Neural progenitor cell (in vitro differentiated cells): ENCODE results near the gene GLCE. TPM values are rescaled to one million over a fixed set of nuclear protein-coding genes. Genes with fewer than 3 reads are reported as not detected.
A peak's percentile ranks its signal among the peaks of the same experiment; 100 is the strongest.

Experiments used
- DNase-seq: peaks from one replicate; pipeline ENCODE4 v3.0.0-alpha.2; 2016; ENCODE audit warnings: low spot score
- H2AFZ ChIP-seq: fragments of 200-600 bp; sonication (generic); replicated peaks from 2 replicates; pipeline ENCODE4 v1.6.1; 2016; ENCODE audit warnings: antibody characterized with exemption
- H3F3A ChIP-seq: fragments of 200-600 bp; sonication (generic); 2 replicates; pipeline ENCODE4 v1.6.1; 2016; ENCODE audit warnings: antibody characterized with exemption, low read depth
- H3K27ac ChIP-seq: fragments of 200-600 bp; sonication (generic); 2 replicates; pipeline ENCODE4 v1.5.1; 2016; ENCODE audit warnings: mild to moderate bottlenecking
- H3K27me3 ChIP-seq: fragments of 200-600 bp; sonication (generic); 2 replicates; pipeline ENCODE4 v1.6.1; 2016; ENCODE audit warnings: mild to moderate bottlenecking, moderate library complexity
- H3K36me3 ChIP-seq: fragments of 200-600 bp; sonication (generic); 2 replicates; pipeline ENCODE4 v1.5.1; 2016
- H3K4me1 ChIP-seq: fragments of 200-600 bp; sonication (generic); 2 replicates; pipeline ENCODE4 v1.6.1; 2016; ENCODE audit warnings: mixed run types
- H3K4me2 ChIP-seq: fragments of 200-600 bp; sonication (generic); 2 replicates; pipeline ENCODE4 v1.6.1; 2016
- H3K4me3 ChIP-seq: fragments of 200-600 bp; sonication (generic); 2 replicates; pipeline ENCODE4 v1.5.1; 2016
- H3K79me2 ChIP-seq: fragments of 200-600 bp; sonication (generic); 2 replicates; pipeline ENCODE4 v1.6.1; 2016; ENCODE audit warnings: low read depth
- H3K9ac ChIP-seq: fragments of 200-600 bp; sonication (generic); 2 replicates; pipeline ENCODE4 v1.6.1; 2016
- H3K9me3 ChIP-seq: fragments of 200-600 bp; sonication (generic); 2 replicates; pipeline ENCODE4 v1.5.1; 2016; ENCODE audit warnings: low read depth
- H4K20me1 ChIP-seq: fragments of 200-600 bp; sonication (generic); 2 replicates; pipeline ENCODE4 v1.6.1; 2016; ENCODE audit warnings: low read depth
- H3K27ac Mint-ChIP-seq: 3 replicates; pipeline ENCODE4 v1.8.0; 2021; ENCODE audit warnings: mixed read lengths
- H3K27me3 Mint-ChIP-seq: 2 replicates; pipeline ENCODE4 v1.8.0; 2022; ENCODE audit warnings: low read depth, mild to moderate bottlenecking, inconsistent platforms, moderate library complexity, mixed read lengths; ENCODE audit not compliant: insufficient read depth
- H3K36me3 Mint-ChIP-seq: 3 replicates; pipeline ENCODE4 v1.8.0; 2021; ENCODE audit warnings: mixed read lengths
- H3K4me1 Mint-ChIP-seq: 3 replicates; pipeline ENCODE4 v1.8.0; 2021; ENCODE audit warnings: mixed read lengths
- H3K4me3 Mint-ChIP-seq: 3 replicates; pipeline ENCODE4 v1.8.0; 2021; ENCODE audit warnings: mild to moderate bottlenecking, moderate library complexity, mixed read lengths
- H3K9me3 Mint-ChIP-seq: 3 replicates; pipeline ENCODE4 v1.8.0; 2020; ENCODE audit warnings: mixed read lengths
- EZH2 ChIP-seq: fragments of 200-600 bp; sonication (generic); IDR thresholded peaks from 2 replicates; pipeline ENCODE4 v1.6.1; 2017; ENCODE audit warnings: antibody characterized with exemption, mild to moderate bottlenecking, moderate library complexity
- EZH2phosphoT487 ChIP-seq: fragments of 200-600 bp; sonication (generic); IDR thresholded peaks from 2 replicates; pipeline ENCODE4 v1.6.1; 2017; ENCODE audit warnings: antibody characterized with exemption
- total RNA-seq: library from RNA; depleted of rRNA; stranded (reverse); fragments of >200 nt; gene quantifications from 2 replicates; pipeline ENCODE4 v1.2.3, GENCODE V29; 2015; ENCODE audit warnings: low replicate concordance
- TF ChIP-seq, protein P1 (sequence below): fragments of 200-600 bp; sonication (generic); IDR thresholded peaks from 2 replicates; pipeline ENCODE4 v1.5.1; 2017; ENCODE audit warnings: antibody characterized with exemption, mild to moderate bottlenecking

GLCE gene
- total RNA-seq, 1 donor from 2014 or later = 22.7 TPM

DNA sequence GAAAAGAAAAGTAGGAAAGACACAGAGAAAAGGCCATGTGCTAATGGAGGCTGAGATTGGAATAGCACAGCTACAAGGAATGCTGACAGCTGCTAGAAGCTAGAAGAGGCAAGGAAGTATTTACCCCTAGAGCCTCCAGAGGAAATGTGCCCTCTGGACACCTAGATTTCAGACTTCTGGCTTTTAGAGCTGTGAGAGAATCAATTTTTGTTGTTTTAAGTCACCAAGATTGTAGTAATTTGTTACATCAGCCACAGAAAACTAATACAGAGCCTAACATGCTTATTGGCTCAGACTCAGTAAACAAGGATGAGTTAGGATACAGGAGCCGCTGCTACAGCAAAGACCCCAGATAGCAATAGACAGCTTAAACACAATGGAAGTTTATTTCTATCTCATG lies 33.1 kb upstream of the GLCE start:
- Histone ChIP-seq H2AFZ (no peak overlapping the region), H3K27ac (no peak overlapping the region), H3K36me3 (no peaks in the 10 kb centered on the region), H3K79me2 (no peaks in the 10 kb centered on the region), H3K9me3 (no peaks in the 10 kb centered on the region), H3K4me2 (no peak overlapping the region), H3F3A (no peaks in the 10 kb centered on the region), H3K27me3 (peaks cover 3% of the 10 kb centered on the region), H3K9ac (no peak overlapping the region), H4K20me1 (no peaks in the 10 kb centered on the region), H3K4me3 (no peak overlapping the region), H3K4me1 (no peaks in the 10 kb centered on the region)
- no peak for DNase-seq
- Mint-ChIP-seq H3K36me3 (no peaks in the 10 kb centered on the region), H3K4me3 (no peak overlapping the region), H3K27me3 (peaks cover 9% of the 10 kb centered on the region), H3K27ac (no peak overlapping the region), H3K9me3 (no peaks in the 10 kb centered on the region), H3K4me1 (peaks cover 19% of the 10 kb centered on the region)
- TF ChIP-seq EZH2 (no peak), EZH2phosphoT487 (no peak)
- TF ChIP-seq, protein P1, sequence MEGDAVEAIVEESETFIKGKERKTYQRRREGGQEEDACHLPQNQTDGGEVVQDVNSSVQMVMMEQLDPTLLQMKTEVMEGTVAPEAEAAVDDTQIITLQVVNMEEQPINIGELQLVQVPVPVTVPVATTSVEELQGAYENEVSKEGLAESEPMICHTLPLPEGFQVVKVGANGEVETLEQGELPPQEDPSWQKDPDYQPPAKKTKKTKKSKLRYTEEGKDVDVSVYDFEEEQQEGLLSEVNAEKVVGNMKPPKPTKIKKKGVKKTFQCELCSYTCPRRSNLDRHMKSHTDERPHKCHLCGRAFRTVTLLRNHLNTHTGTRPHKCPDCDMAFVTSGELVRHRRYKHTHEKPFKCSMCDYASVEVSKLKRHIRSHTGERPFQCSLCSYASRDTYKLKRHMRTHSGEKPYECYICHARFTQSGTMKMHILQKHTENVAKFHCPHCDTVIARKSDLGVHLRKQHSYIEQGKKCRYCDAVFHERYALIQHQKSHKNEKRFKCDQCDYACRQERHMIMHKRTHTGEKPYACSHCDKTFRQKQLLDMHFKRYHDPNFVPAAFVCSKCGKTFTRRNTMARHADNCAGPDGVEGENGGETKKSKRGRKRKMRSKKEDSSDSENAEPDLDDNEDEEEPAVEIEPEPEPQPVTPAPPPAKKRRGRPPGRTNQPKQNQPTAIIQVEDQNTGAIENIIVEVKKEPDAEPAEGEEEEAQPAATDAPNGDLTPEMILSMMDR = no peak

DNA sequence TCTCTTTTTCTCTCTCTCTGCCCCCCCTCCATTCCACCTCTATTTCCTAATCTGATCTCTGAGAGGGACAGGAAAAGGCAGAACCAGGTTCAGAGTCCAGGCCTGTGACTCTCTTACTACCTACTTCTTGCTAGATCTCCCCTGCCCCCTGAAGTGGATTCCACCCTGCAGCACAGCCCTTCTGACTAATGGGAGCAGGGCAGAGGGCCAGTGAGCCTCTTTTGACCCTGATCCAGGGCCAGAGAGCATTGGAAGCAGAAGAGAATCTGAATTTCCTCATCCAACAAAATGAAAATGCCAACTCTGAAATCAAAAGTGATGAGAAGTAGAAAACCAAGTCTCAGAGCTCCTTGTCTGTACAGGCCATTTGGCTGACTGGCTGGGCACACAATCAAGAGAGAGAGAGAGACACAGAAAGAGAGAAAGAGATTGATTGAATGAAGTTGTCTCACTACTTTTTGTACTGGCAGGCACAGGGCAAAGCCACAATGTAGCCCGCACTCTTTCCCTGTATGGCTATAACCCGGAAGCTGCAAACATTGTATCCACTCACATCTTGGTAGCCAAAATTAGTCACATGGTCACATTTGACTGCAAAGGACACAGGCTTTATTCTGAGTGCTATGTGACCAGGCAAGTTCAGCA lies 31.6 kb upstream of the GLCE start:
- no peak overlapping the region for H3K4me3 ChIP-seq
- H3F3A ChIP-seq = no peaks in the 10 kb centered on the region
- H3K9ac ChIP-seq = no peak overlapping the region
- Mint-ChIP-seq H3K27ac (no peak overlapping the region), H3K9me3 (no peaks in the 10 kb centered on the region), H3K4me3 (no peak overlapping the region), H3K36me3 (no peaks in the 10 kb centered on the region), H3K27me3 (peaks cover 6% of the 10 kb centered on the region), H3K4me1 (peaks cover 20% of the 10 kb centered on the region)
- peak overlapping the region; percentile 37 for H2AFZ ChIP-seq
- no peaks in the 10 kb centered on the region for H3K9me3 ChIP-seq
- DNase-seq = no peak
- H3K4me1 ChIP-seq = no peaks in the 10 kb centered on the region
- peaks cover 3% of the 10 kb centered on the region for H3K27me3 ChIP-seq
- H3K79me2 ChIP-seq = no peaks in the 10 kb centered on the region
- TF ChIP-seq EZH2phosphoT487 (no peak), EZH2 (no peak)
- TF ChIP-seq, protein P1 = no peak
- H3K4me2 ChIP-seq = no peak overlapping the region
- H3K36me3 ChIP-seq = no peaks in the 10 kb centered on the region
- H4K20me1 ChIP-seq = no peaks in the 10 kb centered on the region
- no peak overlapping the region for H3K27ac ChIP-seq

DNA sequence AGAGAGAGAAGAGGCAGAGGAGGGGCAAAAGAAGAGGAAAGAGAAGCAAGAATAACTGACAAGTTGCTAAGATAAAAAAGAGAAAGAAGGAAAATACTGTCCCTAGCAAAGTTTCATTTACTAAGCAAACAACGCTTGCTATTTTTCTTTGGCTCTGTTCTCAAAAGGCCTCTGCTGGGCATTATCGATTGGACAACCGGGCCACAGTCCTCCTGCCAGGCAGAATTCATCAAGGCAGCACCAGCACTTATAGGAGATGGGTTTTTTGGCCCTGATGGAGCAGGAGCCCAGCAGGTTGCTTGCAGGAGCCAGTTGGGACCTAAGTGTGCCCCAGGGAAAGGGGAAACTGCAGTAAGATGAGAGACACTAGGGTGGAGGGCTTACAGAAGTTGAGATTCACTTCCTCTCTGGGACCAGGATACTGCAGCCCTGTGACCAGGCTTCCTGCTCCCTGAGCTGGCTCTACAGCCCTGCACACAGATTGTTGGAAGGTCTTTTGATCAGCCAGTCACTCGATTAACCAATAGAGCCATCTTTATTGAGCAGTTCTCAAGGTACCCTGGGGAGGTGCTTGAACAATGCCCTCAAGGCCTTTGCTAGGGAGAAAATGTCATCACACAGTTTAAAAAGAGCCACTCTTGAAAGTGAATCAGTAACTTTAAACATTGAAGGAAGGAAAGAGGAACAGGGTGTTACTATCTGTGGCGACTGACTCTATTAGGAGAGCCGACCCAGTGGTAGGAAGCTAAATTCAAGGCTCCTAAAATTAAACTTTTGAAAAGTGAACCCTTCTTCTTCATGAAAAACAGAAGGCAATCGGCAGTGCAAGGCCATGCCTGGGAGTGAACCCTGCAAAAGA lies 28.8 kb upstream of the GLCE start:
- H3K4me1 Mint-ChIP-seq = peaks cover 19% of the 10 kb centered on the region
- no peaks in the 10 kb centered on the region for H3K79me2 ChIP-seq
- no peak overlapping the region for H3K4me3 ChIP-seq
- DNase-seq = no peak
- H3K4me1 ChIP-seq = no peaks in the 10 kb centered on the region
- no peak overlapping the region for H2AFZ ChIP-seq
- H3K9me3 ChIP-seq = no peaks in the 10 kb centered on the region
- no peak overlapping the region for H3K4me3 Mint-ChIP-seq
- H3K36me3 Mint-ChIP-seq = no peaks in the 10 kb centered on the region
- H3K4me2 ChIP-seq = no peak overlapping the region
- H3K36me3 ChIP-seq = no peaks in the 10 kb centered on the region
- H3K27ac Mint-ChIP-seq = peak overlapping the region; percentile 15
- H3K9me3 Mint-ChIP-seq = no peaks in the 10 kb centered on the region
- TF ChIP-seq, protein P1 = no peak
- no peak for TF ChIP-seq EZH2
- no peak for TF ChIP-seq EZH2phosphoT487
- H3K27me3 ChIP-seq = no peaks in the 10 kb centered on the region
- H3K27ac ChIP-seq = no peak overlapping the region
- peaks cover 6% of the 10 kb centered on the region for H3K27me3 Mint-ChIP-seq
- H3K9ac ChIP-seq = no peak overlapping the region
- no peaks in the 10 kb centered on the region for H4K20me1 ChIP-seq
- no peaks in the 10 kb centered on the region for H3F3A ChIP-seq
